OCI-LY7 (cell line): Measurements from ENCODE around the gene TMEM167B.

ENCODE experiments used
- EZH2phosphoT487 ChIP-seq: fragments of 200-600 bp; sonication (generic); IDR thresholded peaks from 2 replicates; pipeline ENCODE4 v1.6.1; 2018; ENCODE audit warnings: low read depth, borderline replicate concordance, mild to moderate bottlenecking, mixed run types, antibody characterized with exemption, low read length, moderate library complexity, mixed read lengths
- TF ChIP-seq, protein P1 (sequence below): fragments of 200-600 bp; sonication (generic); conservative IDR thresholded peaks from 2 replicates; pipeline ENCODE4 v1.5.1; 2014; ENCODE audit warnings: mild to moderate bottlenecking, antibody characterized with exemption, low read length, moderate library complexity, mixed read lengths

DNA sequence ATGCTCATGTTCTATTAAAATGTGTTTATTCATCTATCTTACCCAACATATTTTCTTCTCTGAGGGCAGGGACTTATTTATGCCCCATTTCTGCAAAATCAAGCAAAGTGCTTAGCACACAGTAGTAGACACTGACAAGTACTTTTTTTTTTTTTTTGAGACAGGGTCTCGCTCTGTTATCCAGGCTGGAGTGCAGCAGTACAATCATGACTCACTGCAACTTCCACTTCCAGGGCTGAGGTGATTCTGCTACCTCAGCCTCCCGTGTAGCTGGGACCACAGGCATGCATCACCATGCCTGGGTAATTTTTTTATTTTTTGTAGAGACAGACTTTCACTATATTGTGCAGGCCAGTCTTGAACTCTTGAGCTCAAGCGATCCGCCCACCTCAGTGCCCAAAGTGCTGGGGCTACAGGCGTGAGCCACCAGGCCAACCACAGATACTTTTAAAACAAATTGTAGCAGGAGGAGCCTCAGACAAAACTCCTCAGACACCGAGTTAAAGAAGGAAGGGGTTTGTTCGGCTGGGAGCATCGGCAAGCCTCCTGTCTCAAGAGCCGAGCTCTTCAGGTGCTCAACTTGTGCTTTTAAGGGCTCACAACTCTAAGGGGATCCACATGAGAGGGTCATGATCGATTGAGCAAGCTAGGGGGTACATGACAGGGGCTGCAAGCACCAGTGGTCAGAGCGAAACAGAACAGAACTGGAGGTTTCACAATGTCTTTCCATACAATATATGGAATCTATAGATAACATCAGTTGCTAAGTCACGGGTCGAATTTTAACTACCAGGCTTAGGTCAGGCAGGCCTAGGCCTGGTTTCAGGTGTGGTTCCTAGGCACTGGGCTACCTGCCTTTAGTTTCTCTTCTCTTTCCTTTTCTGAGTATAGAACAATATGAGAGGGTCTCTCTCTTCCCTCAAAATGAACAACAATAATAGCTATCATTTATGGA is 5.7 kb upstream of the TMEM167B start:
- TF ChIP-seq, protein P1, sequence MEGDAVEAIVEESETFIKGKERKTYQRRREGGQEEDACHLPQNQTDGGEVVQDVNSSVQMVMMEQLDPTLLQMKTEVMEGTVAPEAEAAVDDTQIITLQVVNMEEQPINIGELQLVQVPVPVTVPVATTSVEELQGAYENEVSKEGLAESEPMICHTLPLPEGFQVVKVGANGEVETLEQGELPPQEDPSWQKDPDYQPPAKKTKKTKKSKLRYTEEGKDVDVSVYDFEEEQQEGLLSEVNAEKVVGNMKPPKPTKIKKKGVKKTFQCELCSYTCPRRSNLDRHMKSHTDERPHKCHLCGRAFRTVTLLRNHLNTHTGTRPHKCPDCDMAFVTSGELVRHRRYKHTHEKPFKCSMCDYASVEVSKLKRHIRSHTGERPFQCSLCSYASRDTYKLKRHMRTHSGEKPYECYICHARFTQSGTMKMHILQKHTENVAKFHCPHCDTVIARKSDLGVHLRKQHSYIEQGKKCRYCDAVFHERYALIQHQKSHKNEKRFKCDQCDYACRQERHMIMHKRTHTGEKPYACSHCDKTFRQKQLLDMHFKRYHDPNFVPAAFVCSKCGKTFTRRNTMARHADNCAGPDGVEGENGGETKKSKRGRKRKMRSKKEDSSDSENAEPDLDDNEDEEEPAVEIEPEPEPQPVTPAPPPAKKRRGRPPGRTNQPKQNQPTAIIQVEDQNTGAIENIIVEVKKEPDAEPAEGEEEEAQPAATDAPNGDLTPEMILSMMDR = no peak
- no peak for TF ChIP-seq EZH2phosphoT487
